GM18867 (cell line): Measurements from ENCODE around the gene GZMM.

Experiments used
- ATAC-seq: cut with Tn5 transposase; IDR thresholded peaks from one replicate; pipeline ENCODE4 v1.9.1; 2021; ENCODE audit warnings: mild to moderate bottlenecking, moderate library complexity; ENCODE audit not compliant: unreplicated experiment

GZMM gene

DNA sequence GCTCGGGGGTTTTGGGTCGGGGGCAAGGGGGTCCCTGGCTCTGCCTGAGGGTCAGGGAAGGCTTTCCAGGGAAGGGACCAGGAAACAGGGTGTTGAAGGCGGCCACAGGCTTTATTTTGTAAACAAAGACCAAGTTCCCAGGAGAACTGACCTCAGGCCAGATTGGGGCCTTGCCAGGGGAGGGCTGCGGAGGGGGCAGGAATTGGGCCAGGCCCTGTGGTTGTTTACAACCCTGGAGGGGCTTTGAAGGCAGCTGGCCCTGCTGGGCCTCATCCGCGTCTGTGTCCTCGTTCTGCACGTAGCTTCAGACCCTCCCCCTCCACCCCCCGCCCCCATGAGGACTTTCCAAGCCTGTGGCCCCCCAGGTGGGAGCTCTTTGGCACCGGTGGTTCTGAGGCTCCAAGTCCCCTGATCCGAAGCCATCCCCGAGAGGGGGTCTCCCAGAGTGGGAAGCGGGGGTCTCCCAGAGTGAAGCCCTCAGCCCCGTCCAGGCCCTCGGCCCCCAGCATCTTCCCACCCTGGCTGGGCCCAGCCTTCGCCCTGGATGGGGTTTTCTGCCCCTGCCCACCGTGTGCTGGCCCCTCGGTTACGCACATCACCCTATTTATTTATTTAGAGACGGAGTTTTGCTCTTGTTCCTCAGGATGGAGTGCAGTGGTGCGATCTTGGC is 15.1 kb downstream of the GZMM start:
- no peak for ATAC-seq

DNA sequence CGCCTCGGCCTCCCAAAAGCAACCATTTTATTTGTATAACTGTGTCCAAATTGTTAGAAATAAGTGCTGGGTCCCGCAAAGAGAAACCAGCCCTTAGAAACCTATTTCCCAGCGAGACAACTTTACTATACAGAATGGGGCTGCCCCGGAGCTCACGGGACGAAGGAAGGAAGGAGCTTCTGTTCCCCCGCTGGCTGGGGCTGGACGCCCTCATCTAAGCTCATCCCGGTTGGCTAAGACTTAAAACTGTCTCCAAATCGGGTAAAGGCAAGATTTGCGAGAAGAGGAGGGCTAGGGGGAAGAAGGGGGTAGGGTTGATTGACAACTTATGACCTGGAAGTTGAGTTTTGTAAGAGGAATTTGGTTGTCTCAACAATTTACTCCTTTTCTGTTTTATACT is 16.3 kb downstream of the GZMM start:
- ATAC-seq = no peak

DNA sequence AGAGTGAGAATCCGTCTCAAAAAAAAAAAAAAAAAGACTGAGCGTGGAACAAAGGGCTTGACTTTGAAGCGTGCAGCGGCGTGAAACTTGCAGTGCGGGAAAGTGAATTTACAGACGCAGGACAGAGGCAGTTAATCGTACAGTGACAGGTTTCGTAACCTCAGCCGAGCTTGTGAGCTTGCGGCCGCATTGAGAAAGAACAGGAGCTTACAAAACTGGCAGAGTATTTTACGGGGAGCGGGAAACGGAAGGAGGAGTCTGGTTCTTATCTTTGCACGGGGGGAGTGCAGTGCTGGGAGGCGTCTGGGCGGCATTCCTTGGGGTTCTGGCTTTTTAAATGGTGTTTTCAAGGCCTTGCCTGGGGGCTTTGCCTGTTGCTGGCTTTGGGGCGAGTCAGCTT is 22.6 kb downstream of the GZMM start:
- ATAC-seq = no peak

DNA sequence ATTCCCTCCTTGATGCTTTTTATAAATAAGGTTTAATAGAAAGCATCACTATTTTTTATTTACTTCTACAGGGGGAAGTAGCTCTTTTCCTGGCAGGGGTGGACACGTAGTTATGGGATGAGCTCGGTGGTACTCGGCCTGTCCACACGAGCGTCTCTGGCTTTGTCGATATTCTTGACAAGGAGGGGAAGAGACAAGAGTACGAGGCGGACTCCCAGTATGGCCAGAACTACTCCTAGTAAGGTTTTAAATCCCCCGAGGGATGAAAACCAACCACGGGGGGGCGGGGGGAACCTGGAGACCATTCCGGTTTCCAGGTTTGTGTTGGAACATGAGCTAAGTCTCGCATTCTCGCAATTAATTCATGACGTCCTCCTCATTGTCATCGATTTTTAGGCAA is 23.0 kb downstream of the GZMM start:
- no peak for ATAC-seq

DNA sequence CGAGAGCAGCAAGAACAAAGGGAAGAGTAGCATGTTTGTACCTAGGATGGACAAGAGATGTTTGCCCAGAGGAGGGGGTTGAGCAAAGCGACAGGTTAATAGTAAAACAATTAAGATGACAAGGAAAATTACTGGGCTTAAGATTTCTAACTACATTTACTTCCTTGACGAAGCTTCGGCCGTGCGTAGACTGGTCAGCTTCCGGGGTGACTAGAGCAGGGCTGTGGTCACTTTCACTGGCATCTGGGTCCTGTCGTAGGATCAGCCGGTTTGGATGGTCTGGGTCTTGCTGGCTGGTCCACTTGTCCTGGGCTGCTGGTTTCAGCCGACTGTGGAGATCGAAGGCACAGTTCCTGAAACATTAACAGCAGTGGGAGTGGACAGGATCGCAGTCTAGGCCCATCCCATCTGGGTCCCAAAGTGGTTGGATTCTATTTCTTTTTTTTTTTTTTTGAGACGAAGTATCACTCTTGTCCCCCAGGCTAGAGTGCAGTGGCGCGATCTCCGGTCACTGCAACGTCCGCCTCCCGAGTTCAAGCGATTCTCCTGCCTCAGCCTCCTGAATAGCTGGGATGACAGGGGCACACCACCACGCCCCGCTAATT is 23.5 kb downstream of the GZMM start:
- ATAC-seq = no peak

DNA sequence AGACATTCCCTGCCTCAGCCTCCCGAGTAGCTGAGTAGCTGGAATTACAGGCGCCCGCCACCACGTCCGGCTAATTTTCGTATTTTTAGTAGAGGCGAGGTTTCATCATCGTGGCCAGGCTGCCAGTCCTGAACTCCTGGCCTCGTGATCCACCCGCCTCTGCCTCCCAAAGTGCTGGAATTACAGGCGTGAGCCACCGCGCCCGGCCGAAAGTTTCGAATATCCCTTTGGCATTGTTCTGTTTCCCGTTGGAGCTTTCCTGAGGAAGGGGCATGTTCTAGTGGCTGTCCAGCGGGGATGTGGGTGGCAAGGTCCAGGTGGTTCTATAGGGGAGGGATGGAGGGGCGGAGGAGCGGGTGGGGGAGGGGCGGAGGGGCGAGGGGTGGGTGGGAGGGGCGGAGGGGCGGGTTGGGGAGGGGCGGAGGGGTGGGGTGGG is 26.4 kb downstream of the GZMM start:
- ATAC-seq = no peak

DNA sequence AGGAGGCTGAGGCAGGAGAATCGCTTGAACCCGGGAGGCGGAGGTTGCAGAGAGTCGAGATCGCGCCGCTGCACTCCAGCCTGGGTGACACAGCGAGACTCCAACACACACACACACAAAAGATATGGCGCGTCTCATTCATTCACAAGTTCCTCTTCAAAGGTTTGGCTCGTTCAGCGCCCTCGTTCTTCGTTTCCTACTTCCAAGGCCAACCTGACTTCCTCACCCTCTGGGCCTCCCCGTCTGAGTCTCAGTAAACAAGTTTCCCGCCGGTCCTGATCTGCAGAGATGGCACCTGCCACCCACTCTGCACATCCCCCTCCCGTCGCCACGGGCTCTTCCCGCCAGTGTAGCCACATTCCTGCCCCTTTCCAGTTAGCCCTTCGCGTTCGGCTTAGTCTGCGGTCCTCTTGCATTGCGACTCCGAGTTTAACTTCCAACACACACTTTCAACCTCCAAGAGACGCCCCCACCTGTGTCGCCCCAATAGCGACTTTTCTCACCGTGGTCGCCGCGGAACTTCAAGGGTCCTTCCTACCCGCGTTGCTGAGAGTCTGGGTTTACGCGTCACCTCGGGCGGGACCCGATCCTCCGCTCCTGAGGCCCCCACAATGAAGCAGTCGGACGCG is 27.2 kb downstream of the GZMM start:
- no peak for ATAC-seq

DNA sequence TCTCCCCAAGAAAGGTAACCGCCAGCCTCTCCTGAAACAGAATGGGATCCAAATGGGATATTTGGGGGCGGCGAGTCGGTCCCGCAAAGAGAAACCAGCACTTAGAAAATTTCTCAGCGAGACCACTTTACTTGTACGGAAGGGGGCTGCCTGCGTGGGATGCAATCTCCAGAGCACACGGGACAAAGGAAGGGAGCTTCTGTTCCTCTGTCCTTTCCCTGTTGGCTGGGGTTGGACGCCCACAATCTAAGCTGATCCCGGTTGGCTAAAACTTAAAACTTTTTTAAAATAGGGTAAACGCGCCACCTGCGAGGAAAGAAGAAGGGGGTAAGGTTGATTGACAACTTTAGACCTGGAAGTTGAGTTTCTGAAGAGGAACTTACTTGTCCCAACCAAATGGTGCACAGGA is 27.7 kb downstream of the GZMM start:
- no peak for ATAC-seq

DNA sequence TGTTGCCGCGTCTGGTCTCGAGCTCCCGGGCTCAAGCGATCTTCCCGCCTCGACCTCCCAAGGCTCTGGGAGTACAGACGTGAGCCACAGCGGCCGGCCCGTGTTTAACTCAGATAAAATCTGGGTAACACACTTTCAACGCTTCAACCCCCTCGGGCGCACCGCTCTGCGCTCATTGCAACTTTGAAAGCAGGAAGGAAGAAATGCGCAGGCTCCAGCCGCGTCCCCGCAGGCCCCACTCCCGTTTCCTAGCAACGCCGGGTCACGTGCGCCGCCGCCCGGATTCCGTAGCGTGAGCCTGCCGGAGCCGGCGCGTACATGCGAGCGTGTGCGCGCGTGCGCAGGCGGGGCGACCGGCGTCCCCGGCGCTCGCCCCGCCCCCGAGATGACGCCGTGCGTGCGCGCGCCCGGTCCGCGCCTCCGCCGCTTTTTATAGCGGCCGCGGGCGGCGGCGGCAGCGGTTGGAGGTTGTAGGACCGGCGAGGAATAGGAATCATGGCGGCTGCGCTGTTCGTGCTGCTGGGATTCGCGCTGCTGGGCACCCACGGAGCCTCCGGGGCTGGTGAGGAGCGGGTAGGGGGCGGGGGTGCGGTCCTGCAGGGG is 28.4 kb downstream of the GZMM start, which contains the start of gene BSG:
TSS of gene BSG (plus strand) at position 457 of the 603 bp plus-strand sequence. CDS start at position 496, 39 bp downstream.
- ATAC-seq = peak; percentile 74

DNA sequence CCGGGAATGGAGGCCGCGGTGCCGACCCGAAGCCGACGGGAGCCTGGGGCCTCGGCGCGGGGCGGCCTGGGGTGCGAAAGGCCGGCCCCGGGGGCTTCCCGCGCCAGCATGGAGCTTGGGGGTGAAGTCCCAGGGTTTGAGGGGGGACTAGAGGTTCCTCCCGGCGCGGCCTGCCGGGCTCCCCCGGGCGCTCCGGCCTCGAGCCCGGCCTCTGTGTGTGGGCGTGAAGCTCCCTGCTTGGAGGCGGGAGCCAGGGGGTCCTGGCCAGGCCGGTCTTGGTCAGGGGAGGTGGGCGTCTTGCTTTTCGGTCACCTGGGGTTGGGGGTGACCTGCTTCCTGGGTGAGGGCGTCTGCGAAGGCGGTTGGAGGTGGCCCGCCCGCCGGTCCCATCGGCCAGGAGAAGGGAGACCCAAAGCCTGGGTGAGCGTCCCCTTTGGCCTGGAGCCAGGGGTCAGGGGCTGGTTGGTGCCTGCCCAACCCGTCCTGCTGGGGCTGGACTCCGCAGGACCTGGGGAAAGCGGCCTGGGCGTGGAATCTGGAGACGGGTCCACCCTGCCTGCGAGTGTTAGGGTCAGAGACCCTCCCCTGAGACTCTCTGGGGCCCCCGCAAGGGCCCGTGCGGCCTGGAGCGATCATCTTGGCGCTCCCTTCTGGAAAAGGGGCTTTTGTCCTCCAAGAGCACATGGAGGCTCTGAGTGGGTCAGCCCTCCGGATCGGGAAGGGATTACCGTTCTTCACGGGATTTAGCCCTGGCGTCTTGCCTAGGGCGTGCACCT is 29.1 kb downstream of the GZMM start:
- peak; percentile 7 for ATAC-seq

DNA sequence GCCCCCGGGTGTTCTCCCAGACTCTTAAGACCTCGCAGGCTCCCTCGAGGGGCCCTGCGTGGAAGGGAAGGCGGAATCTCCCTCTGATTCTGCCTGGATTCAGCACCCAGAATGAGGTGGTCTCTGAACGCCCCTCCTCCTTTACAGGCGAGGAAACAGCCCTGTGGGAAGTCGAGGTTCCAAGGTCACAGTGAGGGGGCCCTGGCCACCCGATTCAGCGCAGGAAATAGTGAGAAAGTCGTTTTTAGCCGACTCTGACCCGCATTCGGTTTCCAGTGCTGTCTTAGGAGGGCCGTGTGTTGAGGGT is 29.6 kb downstream of the GZMM start:
- ATAC-seq = no peak

DNA sequence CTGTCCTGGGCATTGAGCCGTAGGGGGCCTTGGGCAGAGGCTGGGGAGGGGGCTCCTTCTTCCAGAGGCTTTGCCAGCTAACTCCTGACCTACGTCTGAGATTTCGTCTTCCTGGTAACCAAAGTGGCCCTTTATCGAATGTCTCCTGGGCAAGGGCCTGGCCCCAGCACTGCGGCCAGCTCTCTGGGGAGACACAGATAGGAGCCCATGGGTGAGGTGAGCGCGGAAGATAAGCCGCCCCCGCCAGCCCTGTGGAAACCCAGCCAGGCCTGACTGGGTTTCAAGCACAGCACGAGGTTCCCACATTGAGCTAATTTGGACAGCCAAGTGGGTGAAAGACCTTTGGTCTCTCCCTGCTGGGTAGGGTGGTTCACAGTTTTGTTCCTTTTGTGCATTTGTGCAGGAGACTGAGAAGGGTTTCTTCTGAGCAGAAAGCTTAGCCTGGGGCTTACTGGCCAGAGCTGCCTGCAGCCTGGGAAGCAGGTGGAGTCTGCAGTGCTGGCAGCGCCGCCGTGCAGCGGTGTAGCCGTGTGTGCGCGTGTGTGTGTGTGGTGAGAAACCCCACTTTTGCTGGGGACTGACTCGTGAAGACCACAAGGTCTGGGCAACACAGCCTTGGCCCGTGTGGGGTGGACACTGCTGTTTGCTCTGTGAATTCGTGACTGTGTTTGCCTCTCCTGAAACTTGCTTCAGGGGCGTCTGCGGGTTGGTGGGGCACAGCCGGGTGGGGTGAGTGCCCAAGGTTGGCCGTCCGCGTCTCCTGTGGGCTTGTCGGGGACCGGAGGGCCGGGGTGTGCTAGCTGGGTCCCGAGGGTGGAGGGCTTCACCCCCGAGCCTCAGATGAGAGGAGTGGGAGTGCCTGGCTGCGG is 31.0 kb downstream of the GZMM start:
- ATAC-seq = no peak

DNA sequence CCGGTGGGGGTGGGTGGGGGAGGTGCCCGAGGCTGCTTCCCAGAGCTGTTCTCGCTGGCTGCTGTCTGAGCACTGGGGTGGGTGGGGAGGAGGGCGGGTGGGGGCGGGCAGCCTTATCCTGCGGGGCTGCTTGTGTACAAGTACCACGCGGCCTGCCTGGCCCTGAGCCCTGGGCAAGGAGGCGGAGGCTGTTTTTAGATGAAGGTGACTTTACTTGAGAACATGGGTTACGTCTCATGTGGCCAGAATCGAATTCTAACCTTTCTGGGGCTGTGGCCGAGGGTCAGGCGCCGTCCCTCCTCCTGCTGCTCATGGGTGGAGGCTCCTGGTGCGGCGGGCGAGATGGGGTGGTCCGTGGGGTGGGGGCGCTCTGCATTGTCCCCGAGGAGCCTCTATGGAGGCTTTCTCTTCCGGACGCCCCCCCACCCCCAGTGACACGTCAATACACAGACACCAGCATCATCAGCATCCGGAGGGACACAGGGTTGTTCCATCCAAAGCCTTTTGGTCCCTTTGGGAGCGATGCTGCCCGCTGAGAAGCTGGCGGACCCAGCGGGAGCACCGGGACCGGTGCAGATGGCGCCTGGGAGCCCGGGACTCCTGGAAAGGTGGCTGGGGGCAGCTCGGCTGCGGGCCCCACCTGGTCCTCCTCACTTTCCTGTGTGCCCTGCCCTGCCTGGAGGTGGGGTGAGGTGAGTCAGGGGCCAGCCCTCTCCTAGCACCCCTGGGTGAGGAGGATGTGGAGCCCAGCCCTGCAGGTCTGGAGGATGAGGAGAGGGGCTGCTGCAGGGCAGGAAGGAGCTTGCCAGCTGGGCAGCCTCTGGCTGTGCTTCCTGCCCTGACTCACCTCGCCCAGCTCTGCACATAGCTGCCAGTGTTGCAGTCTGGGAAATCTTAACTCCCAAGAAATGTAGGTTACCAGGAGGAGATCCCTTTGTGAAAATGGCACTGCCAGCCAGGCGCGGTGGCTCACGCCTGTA is 32.0 kb downstream of the GZMM start:
- no peak for ATAC-seq

DNA sequence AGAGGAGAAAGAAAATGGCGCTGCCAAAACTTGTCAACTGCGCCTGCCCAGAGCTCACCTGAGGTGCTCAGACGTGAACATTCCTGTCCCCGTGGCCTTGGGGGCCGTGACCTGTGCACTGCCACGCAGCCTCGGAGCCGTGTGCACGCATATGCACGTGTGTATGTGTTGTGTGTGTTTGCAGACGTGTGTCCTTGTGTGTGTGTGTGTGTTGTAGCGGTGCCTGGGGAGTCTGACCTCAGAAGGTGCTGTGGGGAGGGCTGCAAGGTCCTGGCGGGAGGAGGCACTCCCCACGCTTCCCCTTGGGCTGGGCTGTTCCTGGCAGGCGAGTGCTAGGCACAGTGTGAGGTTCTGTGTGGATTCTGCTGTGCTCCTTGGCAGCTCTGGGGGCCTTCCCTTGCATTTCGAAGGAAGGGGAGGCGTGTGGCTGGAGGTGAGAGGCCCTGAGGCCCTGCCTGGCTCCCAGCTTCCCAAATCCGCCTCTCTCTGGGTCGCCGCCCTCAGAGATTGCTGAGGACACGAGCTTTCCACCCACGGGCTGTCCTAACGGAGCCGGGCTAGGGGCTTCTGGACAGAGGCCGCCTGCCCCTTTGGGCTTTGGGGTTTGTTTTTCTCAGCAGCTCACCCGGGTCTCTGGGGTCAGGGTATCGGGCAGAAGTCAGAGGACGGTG is 33.0 kb downstream of the GZMM start:
- ATAC-seq = no peak

DNA sequence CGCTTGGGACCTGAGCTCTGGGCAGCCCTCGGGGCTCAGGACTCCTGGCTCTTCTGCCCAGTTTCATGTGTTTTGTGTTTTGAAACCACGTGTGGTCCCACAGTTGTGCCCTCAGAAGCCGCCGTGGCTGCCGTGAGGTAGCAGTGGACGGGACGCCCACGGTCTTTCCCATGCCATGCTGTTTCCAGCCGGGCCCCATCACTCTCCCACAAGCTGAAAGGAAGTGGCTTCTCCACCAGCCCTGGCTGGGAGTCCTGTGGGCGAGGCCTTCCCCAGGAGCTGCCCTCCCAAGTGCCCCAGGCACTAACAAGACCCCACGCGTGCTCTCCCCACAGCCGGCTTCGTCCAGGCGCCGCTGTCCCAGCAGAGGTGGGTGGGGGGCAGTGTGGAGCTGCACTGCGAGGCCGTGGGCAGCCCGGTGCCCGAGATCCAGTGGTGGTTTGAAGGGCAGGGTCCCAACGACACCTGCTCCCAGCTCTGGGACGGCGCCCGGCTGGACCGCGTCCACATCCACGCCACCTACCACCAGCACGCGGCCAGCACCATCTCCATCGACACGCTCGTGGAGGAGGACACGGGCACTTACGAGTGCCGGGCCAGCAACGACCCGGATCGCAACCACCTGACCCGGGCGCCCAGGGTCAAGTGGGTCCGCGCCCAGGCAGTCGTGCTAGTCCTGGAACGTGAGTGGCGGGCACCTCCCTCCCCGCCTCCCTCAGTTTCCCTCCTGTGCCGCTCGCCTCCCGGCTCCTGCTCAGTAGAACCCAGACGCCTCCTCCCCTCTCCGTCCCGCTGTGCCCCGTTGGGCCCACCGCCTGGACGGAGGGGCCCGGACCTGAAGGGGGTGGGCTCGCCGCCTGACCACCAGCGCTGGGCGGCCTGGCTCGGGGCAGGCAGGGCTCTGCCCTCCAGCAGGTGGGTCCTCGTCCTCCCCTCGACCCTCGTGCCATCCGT is 33.9 kb downstream of the GZMM start:
- ATAC-seq = no peak

DNA sequence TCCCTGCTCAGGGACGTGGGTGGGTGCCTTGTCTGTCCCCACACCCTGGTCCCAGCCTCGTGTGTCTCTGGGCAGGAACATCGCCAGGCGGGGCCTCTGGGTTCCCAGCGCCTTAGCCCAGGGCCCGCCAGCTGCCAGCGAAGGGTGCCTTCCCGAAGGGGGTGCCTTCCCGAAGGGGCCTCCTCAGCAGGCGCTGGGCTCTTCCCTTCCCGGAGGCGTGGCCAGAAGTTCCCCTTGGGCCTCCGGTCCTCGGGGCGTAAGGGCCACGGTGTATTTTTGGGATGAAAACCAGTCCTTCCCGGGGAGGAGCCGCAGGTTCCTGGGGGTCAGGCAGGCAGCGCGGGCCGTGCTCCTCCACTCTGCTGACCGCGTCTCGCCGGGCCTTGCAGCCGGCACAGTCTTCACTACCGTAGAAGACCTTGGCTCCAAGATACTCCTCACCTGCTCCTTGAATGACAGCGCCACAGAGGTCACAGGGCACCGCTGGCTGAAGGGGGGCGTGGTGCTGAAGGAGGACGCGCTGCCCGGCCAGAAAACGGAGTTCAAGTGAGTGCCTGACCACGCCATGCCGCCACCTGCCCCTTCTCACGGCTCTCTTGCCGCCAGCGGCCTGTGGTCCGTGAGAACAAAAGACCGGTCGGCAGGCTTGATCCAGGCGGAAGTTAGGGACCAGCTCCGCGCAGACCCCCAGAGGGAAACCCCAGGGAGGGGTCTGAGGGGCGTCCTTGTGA is 35.4 kb downstream of the GZMM start:
- ATAC-seq = no peak

DNA sequence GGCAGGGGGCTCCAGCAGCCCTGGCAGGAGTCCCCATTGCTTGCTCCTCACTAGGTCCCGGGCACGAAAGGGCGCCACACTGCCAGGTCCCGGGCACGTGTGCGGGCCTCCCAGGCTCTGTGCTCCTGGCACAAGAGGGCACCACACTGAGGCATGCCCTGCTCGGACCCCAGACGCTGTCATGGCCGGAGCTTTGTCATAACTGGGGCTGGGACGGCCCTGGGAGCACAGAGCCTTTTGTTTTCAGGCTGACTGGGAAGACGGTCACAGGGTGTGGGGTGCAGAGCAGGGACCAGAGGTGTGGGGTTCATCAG is 35.9 kb downstream of the GZMM start:
- ATAC-seq = no peak
